Activated CD4-positive, CD25-positive, alpha-beta regulatory T cell (primary cell): Measurements from ENCODE around the gene CHMP3.
A peak's percentile ranks its signal among the peaks of the same experiment; 100 is the strongest.
"Not testable (repeated sequence)": the region's sequence is repeated elsewhere in the genome, so short reads cannot be mapped to it uniquely, and the experiment has no call there.

Experiments
- DNase-seq, 4 experiments: peaks; one replicate each; lab custom pipeline; 2025; lab: John Stamatoyannopoulos, UW

The CHMP3 gene

GRCh38 chr2:86507600-86507999 is 55.6 kb downstream of the CHMP3 start:
- DNase-seq, result no peak

- DNase-seq, result no peak
Measured at GRCh38 chr2:86500325-86501083, 62.7 kb downstream of the CHMP3 start.

- DNase-seq, result no peak
Measured at GRCh38 chr2:86499326-86499725, 63.9 kb downstream of the CHMP3 start.

- no peak for DNase-seq
Measured at GRCh38 chr2:86498468-86499260, 64.6 kb downstream of the CHMP3 start.

- not testable (repeated sequence) for DNase-seq
Measured at GRCh38 chr2:86496391-86496790, 66.9 kb downstream of the CHMP3 start.

- DNase-seq, result no peak
Measured at GRCh38 chr2:86492048-86492453, 71.2 kb downstream of the CHMP3 start.

- no peak for DNase-seq
Measured at GRCh38 chr2:86491088-86491487, 72.2 kb downstream of the CHMP3 start.

GRCh38 chr2:86490245-86490644 is 73.0 kb downstream of the CHMP3 start:
- DNase-seq, result no peak

GRCh38 chr2:86489542-86489941 is 73.7 kb downstream of the CHMP3 start:
- no peak for DNase-seq

GRCh38 chr2:86488561-86489250 is 74.5 kb downstream of the CHMP3 start:
- no peak for DNase-seq

- DNase-seq, result no peak
Measured at GRCh38 chr2:86487062-86487461, 76.2 kb downstream of the CHMP3 start.

- no peak for DNase-seq
Measured at GRCh38 chr2:86485802-86486201, 77.4 kb downstream of the CHMP3 start.

GRCh38 chr2:86485103-86485502 is 78.1 kb downstream of the CHMP3 start:
- no peak for DNase-seq

GRCh38 chr2:86484385-86484784 is 78.9 kb downstream of the CHMP3 start:
- DNase-seq, result no peak

- no peak for DNase-seq
Measured at GRCh38 chr2:86482034-86482433, 81.2 kb downstream of the CHMP3 start.

GRCh38 chr2:86480105-86480504 is 83.1 kb downstream of the CHMP3 start:
- DNase-seq, result no peak

- DNase-seq, result no peak
Measured at GRCh38 chr2:86477349-86477748, 85.9 kb downstream of the CHMP3 start.

GRCh38 chr2:86476918-86477317 is 86.3 kb downstream of the CHMP3 start:
- DNase-seq, result no peak

- DNase-seq, result no peak
Measured at GRCh38 chr2:86476092-86476491, 87.2 kb downstream of the CHMP3 start.

GRCh38 chr2:86471637-86472036 is 91.6 kb downstream of the CHMP3 start:
- DNase-seq, result no peak

- DNase-seq, result no peak
Measured at GRCh38 chr2:86470890-86471289, 92.4 kb downstream of the CHMP3 start.

GRCh38 chr2:86468162-86469033 is 94.8 kb downstream of the CHMP3 start:
- peak in 1 of 4 experiments; percentile 6 for DNase-seq
